ENCODE measurements around the gene CCNC. TPM values are rescaled to one million over a fixed set of nuclear protein-coding genes. Genes with fewer than 3 reads are reported as not detected.

CCNC gene
- polyA plus RNA-seq, 4 donors, result 40.4 to 64.2 (median 50.1) TPM

DNA sequence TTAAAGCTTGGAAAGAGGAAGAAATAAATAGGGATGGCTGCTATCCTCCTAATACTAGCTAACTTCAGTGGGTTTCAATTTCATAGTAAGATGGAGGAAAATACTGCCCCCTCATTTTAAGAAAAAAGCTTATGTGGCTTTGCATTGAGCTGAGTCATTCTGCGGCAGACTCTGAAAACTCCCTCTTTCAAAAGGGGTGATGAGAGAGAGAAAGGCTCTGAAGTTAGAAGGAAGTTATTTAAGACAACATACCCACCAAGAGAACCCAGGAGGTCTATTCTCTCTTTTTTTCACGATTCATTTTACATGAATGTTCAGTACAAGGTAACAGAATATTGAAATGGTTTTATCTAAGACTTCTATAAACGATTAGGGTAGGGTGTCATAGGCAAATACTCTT, 42.7 kb upstream of the CCNC start:
- no peak for FAIRE-seq
- WGBS, 3 donors, result 2 to 4% (median 3%) methylated on average over 3 of the region's 3 CpGs
- DNase-seq, result no peak
- Histone ChIP-seq H3K9me3 (ENCODE audit: control insufficient read depth in 2 of 2, insufficient read depth in 1 of 2, low read depth in 1 of 2, low read length in 1 of 2) (no peaks in the 10 kb centered on the region), H3K36me3 (ENCODE audit: control insufficient read depth in 3 of 3, insufficient read depth in 2 of 3, low read depth in 1 of 3, low read length in 3 of 3) (no peaks in the 10 kb centered on the region), H3K4me1 (ENCODE audit: control insufficient read depth in 3 of 3, insufficient read depth in 2 of 3, low read depth in 1 of 3, low read length in 2 of 3) (peaks cover 2 to 9% (median 3%) of the 10 kb centered on the region in 3 donors), H3K27ac (ENCODE audit: low read depth in 1 of 3, low read length in 2 of 3) (no peak overlapping the region), H3K27me3 (ENCODE audit: control insufficient read depth in 3 of 3, insufficient read depth in 3 of 3, low read length in 3 of 3) (peaks cover 10 to 83% (median 57%) of the 10 kb centered on the region in 3 donors), H3K4me3 (ENCODE audit: low read depth in 1 of 3, low read length in 3 of 3) (no peak overlapping the region)

DNA sequence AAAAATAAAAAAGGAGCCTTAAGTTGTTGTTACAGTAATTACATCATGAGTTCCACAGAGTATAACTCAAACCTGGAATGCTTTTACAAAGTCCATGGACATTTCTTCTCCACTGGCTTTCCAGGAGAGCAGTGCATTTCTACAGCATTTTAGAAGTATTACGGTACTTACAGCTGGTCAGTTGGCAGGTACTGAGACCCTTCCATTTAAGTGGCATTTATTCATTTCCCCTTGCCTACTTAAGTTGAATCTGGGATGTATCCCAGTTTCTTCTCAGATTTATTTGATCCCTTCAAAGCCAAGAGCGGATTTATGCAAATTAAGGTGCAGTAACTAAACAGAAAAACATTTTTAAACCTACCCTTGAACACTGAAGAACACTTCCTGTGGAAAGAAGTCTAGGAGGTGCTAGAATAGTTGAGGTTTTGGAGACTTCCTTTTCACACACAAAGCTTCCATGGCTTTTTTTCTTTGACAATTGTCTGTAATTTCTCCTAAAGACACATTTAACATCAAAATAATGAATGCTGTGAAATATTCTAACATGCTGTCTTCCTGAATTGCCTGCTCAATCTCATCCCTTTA, 41.5 kb upstream of the CCNC start:
- H3K36me3 ChIP-seq (ENCODE audit: control insufficient read depth in 3 of 3, insufficient read depth in 2 of 3, low read depth in 1 of 3, low read length in 3 of 3), result no peaks in the 10 kb centered on the region
- no peak overlapping the region for H3K4me3 ChIP-seq (ENCODE audit: low read depth in 1 of 3, low read length in 3 of 3)
- no peak for DNase-seq
- 19 to 22% (median 21%) methylated on average over 2 of the region's 2 CpGs for WGBS, 3 donors
- H3K9me3 ChIP-seq (ENCODE audit: control insufficient read depth in 2 of 2, insufficient read depth in 1 of 2, low read depth in 1 of 2, low read length in 1 of 2), result no peaks in the 10 kb centered on the region
- H3K4me1 ChIP-seq (ENCODE audit: control insufficient read depth in 3 of 3, insufficient read depth in 2 of 3, low read depth in 1 of 3, low read length in 2 of 3), result peaks cover 2 to 9% (median 3%) of the 10 kb centered on the region in 3 donors
- H3K27me3 ChIP-seq (ENCODE audit: control insufficient read depth in 3 of 3, insufficient read depth in 3 of 3, low read length in 3 of 3), result peaks cover 10 to 92% (median 67%) of the 10 kb centered on the region in 3 donors
- no peak for FAIRE-seq
- H3K27ac ChIP-seq (ENCODE audit: low read depth in 1 of 3, low read length in 2 of 3), result no peak overlapping the region

DNA sequence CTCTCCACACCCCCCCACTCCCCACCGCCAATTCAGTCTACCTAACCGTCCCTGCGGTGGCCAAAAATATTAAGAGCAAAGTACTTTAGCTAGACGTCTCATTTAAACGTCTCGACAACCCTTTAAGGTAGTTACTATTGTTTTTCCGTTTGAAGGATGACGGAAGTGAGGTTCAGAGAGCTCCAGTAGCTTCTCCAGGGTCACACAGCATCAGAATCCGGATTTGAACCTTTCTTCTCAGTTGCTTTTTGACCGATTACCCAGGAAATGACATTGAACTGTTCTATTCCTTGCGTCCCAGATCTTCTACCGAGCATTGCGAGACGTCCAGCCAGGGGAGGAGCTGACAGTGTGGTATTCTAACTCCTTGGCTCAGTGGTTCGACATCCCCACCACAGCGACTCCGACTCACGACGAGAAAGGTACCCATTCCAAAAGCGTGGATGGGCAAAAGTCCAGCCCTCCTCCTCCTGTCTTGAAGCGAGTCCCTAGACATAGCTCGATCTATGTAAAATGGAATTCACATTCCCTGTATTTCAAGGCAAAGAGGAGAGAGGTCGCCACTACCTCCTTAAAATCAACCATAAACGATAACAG, 40.5 kb upstream of the CCNC start:
- FAIRE-seq (no peak), DNase-seq (no peak)
- Histone ChIP-seq H3K9me3 (ENCODE audit: control insufficient read depth in 2 of 2, insufficient read depth in 1 of 2, low read depth in 1 of 2, low read length in 1 of 2) (peaks cover 0 to 5% of the 10 kb centered on the region in 2 donors), H3K27ac (ENCODE audit: low read depth in 1 of 3, low read length in 2 of 3) (no peak overlapping the region), H3K27me3 (ENCODE audit: control insufficient read depth in 3 of 3, insufficient read depth in 3 of 3, low read length in 3 of 3) (peaks cover 10 to 92% (median 67%) of the 10 kb centered on the region in 3 donors), H3K36me3 (ENCODE audit: control insufficient read depth in 3 of 3, insufficient read depth in 2 of 3, low read depth in 1 of 3, low read length in 3 of 3) (no peaks in the 10 kb centered on the region), H3K4me1 (ENCODE audit: control insufficient read depth in 3 of 3, insufficient read depth in 2 of 3, low read depth in 1 of 3, low read length in 2 of 3) (peaks cover 0 to 11% (median 2%) of the 10 kb centered on the region in 3 donors), H3K4me3 (ENCODE audit: low read depth in 1 of 3, low read length in 3 of 3) (no peak overlapping the region)
- 9 to 23% (median 11%) methylated on average over 24 of the region's 24 CpGs for WGBS, 3 donors

DNA sequence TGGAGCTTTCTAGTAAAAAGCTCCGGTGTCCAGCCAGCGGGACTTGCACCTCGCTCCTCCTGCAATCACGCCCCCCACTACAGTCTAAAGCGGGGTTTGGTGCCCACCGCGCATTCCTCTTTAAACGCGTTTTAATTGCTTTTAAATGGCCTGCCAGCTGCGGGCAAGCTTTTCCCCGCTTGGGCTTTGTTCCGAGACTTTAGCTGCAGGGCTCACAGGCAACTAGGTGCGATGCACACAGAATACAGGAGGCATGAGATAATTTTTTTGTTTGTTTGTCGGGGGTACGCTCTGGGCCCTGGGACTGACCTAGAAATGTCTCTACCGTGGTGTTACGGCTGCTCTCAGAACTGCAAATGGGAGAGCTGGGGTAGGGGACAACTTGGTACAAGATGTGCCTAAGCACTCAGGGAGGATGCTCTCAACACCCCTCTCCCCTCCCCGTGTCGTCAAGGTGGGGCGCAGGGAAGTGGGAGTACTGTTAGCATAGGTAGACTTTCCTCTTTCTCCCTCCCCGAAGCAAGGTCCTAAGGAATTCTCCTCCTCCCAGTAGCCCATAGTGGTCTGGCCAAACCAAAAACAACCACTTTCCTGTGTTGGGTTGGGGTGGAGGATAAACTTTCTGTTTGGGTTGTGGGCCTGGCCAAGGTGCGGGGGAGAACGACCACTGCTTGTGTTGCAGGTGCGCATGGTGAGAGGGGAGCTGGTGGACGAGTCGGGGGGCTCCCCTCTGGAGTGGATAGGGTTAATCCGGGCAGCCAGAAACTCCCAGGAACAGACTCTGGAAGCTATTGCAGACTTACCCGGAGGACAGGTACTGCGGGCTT, 39.8 kb upstream of the CCNC start:
- FAIRE-seq, result no peak

DNA sequence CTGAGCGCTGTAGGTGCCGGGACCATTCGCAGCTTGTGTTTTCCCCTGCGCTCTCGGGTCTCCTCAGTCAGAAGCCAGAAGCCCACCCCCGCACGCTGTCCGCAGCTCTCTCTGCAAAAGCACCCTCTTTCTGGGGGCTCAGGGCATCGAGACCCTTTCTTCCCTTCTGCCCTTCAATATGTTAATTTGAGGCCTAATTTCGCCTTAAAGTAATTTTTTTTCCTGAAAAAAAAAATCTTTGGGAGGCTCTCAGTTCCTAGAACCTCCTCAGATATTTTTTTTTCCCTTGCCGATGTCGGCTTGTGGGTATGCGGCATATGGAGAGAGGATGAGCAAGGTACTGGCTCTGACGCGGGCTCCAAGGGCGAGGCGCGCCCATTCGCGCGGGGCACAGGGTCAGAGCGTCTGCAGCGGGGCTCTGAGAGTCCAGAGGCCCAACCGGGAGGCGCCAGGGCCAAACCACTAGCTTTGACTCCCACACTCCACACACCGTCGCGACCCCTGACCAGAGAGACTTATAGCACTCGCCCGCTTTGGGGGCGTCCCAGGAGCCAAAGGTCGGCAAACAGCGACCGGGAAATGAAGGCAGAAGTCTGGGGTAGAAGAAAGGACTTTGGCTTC, 39.1 kb upstream of the CCNC start:
- Histone ChIP-seq H3K4me3 (ENCODE audit: low read depth in 1 of 3, low read length in 3 of 3) (no peak overlapping the region), H3K9me3 (ENCODE audit: control insufficient read depth in 2 of 2, insufficient read depth in 1 of 2, low read depth in 1 of 2, low read length in 1 of 2) (peaks cover 0 to 5% of the 10 kb centered on the region in 2 donors), H3K4me1 (ENCODE audit: control insufficient read depth in 3 of 3, insufficient read depth in 2 of 3, low read depth in 1 of 3, low read length in 2 of 3) (peaks cover 0 to 13% (median 6%) of the 10 kb centered on the region in 3 donors), H3K36me3 (ENCODE audit: control insufficient read depth in 3 of 3, insufficient read depth in 2 of 3, low read depth in 1 of 3, low read length in 3 of 3) (no peaks in the 10 kb centered on the region), H3K27ac (ENCODE audit: low read depth in 1 of 3, low read length in 2 of 3) (no peak overlapping the region), H3K27me3 (ENCODE audit: control insufficient read depth in 3 of 3, insufficient read depth in 3 of 3, low read length in 3 of 3) (peaks cover 10 to 94% (median 69%) of the 10 kb centered on the region in 3 donors)
- DNase-seq (no peak), FAIRE-seq (no peak)
- WGBS, 3 donors, result 4 to 10% (median 5%) methylated on average over 34 of the region's 34 CpGs

More for the DNA sequence above, 39.8 kb upstream of the CCNC start:
- Histone ChIP-seq H3K27ac (ENCODE audit: low read depth in 1 of 3, low read length in 2 of 3) (no peak overlapping the region), H3K9me3 (ENCODE audit: control insufficient read depth in 2 of 2, insufficient read depth in 1 of 2, low read depth in 1 of 2, low read length in 1 of 2) (peaks cover 0 to 5% of the 10 kb centered on the region in 2 donors), H3K4me3 (ENCODE audit: low read depth in 1 of 3, low read length in 3 of 3) (no peak overlapping the region), H3K27me3 (ENCODE audit: control insufficient read depth in 3 of 3, insufficient read depth in 3 of 3, low read length in 3 of 3) (peaks cover 10 to 95% (median 70%) of the 10 kb centered on the region in 3 donors), H3K4me1 (ENCODE audit: control insufficient read depth in 3 of 3, insufficient read depth in 2 of 3, low read depth in 1 of 3, low read length in 2 of 3) (peaks cover 0 to 18% (median 4%) of the 10 kb centered on the region in 3 donors), H3K36me3 (ENCODE audit: control insufficient read depth in 3 of 3, insufficient read depth in 2 of 3, low read depth in 1 of 3, low read length in 3 of 3) (no peaks in the 10 kb centered on the region)
- 4 to 7% (median 5%) methylated on average over 29 of the region's 29 CpGs for WGBS, 3 donors
- no peak for DNase-seq

DNA sequence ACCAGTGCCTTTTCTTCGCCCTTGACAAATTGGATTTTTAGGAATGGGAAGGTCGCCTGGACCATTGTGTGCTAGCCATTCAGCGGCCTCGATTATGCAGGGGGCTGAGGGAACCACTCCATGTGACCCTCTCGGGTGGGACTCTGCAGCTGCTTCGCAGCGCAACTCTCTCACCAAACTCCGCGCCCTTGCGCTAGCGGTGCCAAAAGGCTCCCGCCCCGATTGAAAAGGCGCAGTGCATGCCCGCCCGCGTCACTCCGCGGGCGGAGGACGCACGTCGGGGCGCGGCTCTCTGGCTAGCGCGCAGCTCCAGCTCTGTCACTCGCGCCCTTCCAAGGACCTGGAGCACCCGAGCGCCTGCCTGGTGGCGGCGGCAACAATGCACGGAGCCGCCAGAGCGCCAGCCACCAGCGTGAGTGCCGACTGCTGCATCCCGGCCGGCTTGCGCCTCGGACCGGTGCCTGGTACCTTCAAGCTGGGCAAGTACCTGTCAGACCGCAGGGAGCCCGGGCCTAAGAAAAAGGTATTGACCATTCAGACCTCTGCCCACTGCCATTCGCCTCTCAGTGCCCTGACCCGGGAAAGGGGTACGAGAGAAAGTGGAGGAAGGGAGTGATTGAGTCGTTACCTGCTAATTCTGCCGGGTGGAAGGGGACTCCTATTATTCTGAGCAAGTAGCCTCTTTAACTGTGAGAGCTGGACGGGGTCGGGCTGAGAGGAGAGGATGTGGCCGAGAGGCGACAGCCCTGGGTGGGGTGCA, 38.4 kb upstream of the CCNC start, which contains the start of gene PRDM13:
Gene PRDM13 (plus strand): TSS at position 178 of the 760 bp plus-strand sequence. CDS start 202 bp downstream, at position 380.
- no peak for FAIRE-seq
- Histone ChIP-seq H3K9me3 (ENCODE audit: control insufficient read depth in 2 of 2, insufficient read depth in 1 of 2, low read depth in 1 of 2, low read length in 1 of 2) (peaks cover 0 to 5% of the 10 kb centered on the region in 2 donors), H3K27me3 (ENCODE audit: control insufficient read depth in 3 of 3, insufficient read depth in 3 of 3, low read length in 3 of 3) (peaks cover 10 to 94% (median 69%) of the 10 kb centered on the region in 3 donors), H3K36me3 (ENCODE audit: control insufficient read depth in 3 of 3, insufficient read depth in 2 of 3, low read depth in 1 of 3, low read length in 3 of 3) (no peaks in the 10 kb centered on the region), H3K27ac (ENCODE audit: low read depth in 1 of 3, low read length in 2 of 3) (no peak within 1 kb of the TSS), H3K4me3 (ENCODE audit: low read depth in 1 of 3, low read length in 3 of 3) (no peak within 1 kb of the TSS), H3K4me1 (ENCODE audit: control insufficient read depth in 3 of 3, insufficient read depth in 2 of 3, low read depth in 1 of 3, low read length in 2 of 3) (peaks cover 0 to 12% (median 6%) of the 10 kb centered on the region in 3 donors)
- 5 to 7% (median 5%) methylated on average over 51 to 54 of the region's 54 CpGs for WGBS, 3 donors
- no peak for DNase-seq

DNA sequence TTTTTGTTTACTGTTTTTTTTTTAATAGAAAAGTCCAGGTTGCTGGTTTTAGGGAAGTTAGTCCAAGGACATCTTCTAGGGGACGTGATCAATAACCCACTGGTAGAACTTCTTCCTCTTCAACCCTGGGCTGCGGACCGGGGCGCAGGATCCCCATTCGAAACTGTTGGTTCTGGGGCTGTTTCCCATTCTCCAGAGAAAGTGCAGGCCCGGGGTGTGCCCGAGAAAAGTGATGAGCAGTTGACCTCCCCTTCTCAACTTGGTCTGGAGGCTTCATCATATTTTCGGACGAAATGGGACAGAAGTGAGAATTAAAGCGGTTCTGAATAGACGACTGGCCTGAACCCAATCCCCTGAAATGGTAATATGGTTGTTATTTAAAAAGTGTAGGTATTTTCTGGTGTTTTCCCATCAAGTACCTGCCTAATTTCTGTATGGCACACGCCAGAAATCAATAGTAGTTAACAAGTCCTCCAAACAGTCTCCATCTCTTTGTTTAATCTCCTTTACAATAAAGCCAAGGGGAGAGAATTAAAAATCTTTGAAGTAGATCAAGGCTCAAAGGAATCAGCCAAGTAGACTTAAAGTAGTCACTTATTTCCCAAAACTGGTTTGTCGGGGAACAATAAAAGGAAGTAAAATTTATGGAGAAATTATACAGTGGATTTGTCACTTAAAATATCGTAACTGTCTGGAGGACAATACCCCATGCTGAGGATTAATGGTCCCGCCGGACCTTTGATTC, 37.6 kb upstream of the CCNC start:
- H3K36me3 ChIP-seq (ENCODE audit: control insufficient read depth in 3 of 3, insufficient read depth in 2 of 3, low read depth in 1 of 3, low read length in 3 of 3), result no peaks in the 10 kb centered on the region

More for the DNA sequence above, 37.6 kb upstream of the CCNC start:
- FAIRE-seq (no peak), DNase-seq (no peak)
- 15 to 26% (median 19%) methylated on average over 16 of the region's 16 CpGs for WGBS, 3 donors
- H3K27ac ChIP-seq (ENCODE audit: low read depth in 1 of 3, low read length in 2 of 3), result no peak overlapping the region
- H3K27me3 ChIP-seq (ENCODE audit: control insufficient read depth in 3 of 3, insufficient read depth in 3 of 3, low read length in 3 of 3), result peaks cover 10 to 97% (median 71%) of the 10 kb centered on the region in 3 donors
- H3K4me3 ChIP-seq (ENCODE audit: low read depth in 1 of 3, low read length in 3 of 3), result no peak overlapping the region
- peaks cover 0 to 5% of the 10 kb centered on the region in 2 donors for H3K9me3 ChIP-seq (ENCODE audit: control insufficient read depth in 2 of 2, insufficient read depth in 1 of 2, low read depth in 1 of 2, low read length in 1 of 2)
- H3K4me1 ChIP-seq (ENCODE audit: control insufficient read depth in 3 of 3, insufficient read depth in 2 of 3, low read depth in 1 of 3, low read length in 2 of 3), result peaks cover 0 to 12% (median 6%) of the 10 kb centered on the region in 3 donors
